Left renal cortex interstitium (tissue), 4 donors: Measurements from ENCODE around the gene AFAP1. TPM values are rescaled to one million over a fixed set of nuclear protein-coding genes. Genes with fewer than 3 reads are reported as not detected.

Experiments
- DNase-seq, 4 donors: peaks; one replicate each; pipeline ENCODE4 v3.0.0-alpha.2; 2013; ENCODE audit warnings: low read depth in 4 of 4, low spot score in 2 of 4, missing footprints in 1 of 4
- polyA plus RNA-seq, 4 donors: library from polyadenylated mRNA; unstranded; fragments of 120-200 nt; gene quantifications; one replicate each; pipeline ENCODE4 v1.2.1, GENCODE V29; 2013; ENCODE audit not compliant: insufficient read length in 4 of 4

Gene AFAP1
- polyA plus RNA-seq, 4 donors, result 19.5 to 26.5 (median 24.7) TPM

DNA sequence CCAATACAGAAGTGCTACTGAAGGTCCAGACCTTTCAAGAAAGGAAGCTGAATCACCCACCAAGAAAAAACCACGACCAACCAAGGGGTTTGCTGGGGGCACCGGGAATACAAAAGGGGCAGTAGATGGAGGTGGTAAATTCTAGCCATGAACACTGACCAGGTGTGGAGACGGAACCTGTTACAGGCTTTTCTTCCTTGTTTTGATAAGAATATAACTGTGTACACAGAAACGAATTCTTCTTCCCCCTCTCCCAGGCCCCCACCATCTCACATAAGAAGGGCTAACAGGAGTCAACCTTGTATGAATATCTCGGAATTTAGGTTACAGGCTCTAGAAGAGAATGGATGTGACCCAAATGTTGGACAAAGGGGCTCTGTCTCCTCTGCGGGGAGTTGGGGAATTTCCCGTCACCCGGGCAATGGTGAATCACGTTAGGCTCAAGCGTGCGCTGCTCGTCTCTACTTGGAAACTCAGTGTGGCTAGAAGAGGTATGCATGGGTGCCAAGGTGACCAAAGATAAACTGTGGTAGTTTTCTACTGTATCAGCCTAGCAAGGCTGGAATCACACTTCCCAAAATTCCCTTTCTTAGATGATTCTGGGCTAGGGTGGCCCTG lies 87.0 kb downstream of the AFAP1 start:
- no peak for DNase-seq

DNA sequence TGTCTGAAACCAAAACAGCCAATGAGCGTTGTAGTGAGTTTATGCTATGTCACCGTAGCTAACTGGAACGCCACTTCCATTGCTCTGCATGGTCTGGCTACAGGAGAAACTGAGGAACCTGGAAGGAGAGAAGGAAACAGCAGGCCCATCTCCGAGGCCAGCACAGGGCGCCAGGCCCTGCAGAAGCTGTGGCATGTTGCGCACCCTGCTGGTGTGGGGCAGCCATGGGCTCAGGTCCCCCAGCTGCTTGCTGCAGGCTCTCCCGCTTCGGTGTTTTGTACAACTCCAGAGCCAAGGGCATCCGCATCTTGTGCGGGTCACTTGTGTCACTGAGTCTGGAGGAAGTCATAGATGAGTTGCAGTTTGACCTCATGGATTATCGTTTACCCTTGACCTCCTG lies 89.2 kb downstream of the AFAP1 start:
- no peak for DNase-seq

DNA sequence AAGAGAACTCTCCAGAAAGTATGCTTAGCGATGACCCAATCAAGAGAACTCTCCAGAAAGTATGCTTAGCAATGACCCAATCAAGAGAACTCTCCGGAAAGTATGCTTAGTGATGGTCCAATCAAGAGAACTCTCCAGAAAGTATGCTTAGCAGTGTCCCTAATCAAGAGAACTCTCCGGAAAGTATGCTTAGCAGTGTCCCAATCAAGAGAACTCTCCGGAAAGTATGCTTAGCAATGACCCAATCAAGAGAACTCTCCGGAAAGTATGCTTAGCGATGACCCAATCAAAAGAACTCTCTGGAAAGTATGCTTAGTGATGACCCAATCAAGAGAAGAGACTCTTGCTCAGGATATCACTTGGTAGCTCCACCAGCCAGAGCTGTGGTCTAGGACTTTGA lies 92.5 kb downstream of the AFAP1 start:
- DNase-seq, result no peak

DNA sequence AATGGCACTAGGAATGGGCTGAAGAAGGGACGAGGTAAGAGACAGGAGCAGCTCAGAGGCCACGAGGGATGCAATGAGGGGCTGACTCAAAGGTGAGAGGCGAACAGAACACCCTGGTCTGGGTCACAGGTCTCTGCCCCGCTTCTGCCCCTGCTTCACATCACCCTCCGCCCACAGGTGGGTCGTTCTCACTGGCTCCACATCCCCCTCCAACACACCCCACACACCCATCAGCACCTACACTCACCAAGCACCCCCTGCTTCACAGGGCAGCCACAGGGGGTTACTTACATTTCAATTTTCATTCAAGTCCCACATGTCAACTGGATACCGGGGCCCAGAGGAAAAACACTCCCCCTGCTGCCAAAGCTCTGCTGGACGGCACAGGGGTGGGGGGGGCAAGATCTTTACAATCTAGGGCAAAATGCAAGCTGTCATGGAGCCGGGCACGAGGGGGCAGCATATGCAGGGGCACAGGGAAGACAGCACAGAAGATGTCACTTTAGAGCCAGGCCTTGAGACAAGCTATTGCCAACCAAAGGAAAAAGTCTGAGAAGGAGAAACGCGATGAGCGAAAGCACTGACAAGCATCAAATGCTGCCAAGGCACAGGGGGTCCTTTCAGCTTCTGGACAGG lies 94.0 kb downstream of the AFAP1 start:
- no peak for DNase-seq

DNA sequence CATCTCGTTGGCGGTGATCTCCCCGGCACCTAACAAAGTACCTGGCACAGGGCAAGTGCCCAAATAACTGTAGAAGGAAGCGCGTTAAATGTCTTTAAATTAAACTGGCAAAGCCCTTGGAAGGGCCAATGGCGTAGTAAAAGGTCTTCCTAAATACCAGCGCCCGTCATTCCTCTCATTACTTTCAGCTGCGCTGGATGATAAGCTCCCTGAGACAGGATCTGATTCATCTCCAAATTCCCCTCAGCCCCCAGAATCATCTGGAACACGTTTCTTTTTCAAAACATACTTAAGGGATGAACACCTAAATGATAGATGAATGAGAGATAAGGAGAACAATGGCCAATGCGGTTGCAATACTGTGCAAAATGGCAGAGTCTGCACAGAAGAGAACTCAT lies 95.1 kb downstream of the AFAP1 start:
- DNase-seq, result no peak

DNA sequence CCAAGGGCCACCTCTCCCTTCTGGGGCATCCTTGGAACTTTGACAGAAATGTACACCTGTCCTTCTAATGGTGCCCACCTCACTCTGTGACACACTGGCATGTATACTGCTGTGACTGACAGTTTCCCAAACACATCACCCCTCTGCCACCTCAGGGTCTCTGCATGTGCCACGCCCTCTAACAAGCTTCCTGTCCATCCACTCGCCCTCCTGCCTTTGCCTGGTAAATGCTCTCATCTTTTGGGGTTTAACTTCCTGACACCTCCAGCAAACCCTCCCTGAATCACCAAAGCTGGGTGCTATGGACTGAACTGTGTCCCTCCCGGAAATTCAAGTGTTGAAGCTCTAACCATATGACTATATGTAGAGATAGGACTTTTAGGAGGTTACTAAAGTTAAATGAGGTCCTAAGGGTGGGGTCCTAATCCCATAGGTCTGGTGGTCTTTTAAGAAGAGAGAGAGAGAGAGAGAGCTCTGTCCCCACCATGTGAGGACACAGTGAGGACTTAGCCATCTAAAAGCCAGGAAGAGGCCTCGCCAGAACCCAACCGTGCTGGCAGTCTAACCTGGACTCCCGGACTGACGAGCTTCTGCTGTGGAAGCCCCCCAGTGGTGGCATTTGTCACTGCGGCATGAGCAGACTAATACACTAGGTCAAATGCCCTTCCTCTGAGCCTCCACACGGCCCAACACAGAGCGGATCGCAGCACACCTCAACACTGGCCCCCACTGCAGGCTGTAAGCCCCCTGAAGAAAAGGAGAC lies 95.6 kb downstream of the AFAP1 start:
- DNase-seq, result no peak

DNA sequence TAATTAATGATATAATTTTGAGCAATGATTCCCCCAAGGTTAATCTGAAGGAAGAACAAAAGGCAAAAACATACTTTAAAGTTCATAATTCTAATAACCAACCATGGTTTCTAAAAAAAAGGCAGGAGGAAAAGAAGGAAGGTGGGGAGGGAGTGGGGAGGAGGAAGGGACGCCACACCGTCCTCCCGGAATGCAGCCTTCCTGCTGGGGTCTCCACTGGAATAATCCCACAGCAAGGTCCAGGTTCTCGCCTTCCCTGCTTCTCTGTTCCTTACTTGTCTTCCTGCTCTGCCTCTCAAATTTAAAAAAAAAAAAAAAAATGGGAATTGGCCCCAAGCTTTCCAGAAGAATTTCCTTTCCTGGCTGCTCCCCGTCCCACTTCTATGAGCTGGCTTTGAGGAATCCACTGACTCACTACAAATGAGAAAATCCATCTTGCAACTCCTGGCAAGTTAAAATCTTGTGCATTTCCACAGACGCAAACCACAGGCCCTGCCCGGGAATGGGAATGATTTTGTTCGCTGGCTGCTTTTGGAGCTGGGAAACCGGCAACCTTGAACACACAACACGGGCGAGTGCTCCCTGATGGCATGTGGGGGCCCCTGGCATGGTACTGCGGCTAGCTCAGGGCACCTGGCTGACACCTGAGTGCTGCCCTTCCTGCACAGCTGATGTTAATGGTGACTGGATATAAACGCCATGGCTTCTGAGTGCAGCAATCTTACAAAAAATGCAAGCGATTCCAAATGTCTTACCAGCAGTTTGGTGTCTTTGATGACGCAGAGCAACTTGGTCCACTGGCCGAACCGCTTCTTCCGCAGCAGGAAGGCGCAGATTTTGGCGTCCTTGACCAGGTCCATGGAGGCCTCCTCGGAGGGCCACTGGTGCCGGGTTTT lies 97.0 kb downstream of the AFAP1 start:
- DNase-seq, result no peak

DNA sequence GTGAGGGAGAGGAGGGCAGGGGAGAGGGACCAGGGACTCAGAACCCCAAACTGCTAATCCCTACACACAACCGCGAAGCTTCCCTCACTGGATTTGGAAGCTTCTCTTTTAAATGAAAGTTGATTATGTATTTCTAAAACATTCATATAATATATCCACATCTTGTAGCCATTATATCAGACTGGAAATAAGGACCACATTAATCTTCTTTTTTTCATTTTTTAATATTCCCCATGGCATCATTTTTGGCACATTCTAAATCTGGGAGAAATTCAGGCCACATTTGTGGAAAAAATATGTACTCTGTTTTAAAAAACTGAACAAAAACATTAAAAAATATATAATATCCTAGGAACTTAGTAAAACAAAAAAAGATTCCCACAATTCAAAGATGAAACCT lies 97.8 kb downstream of the AFAP1 start:
- DNase-seq, result no peak

DNA sequence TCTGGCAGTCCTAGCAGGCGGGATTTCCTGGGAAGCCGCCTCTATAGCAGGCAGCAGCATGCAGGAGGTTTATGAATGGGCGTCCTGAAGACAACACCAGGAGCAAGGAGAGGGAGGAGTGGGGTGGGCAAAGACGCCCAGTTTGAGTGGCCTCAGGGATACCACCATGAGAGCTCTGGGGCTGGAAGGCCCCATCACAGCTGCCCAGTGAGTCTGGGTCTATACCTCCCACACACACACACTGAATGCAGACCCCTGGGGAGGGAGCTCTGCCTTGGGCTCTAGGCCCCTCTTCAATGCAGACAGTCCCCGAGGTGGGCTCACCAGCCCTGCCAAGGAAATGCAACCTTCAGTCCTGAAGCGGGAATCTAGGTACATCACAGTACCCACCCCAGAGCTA lies 98.6 kb downstream of the AFAP1 start:
- DNase-seq, result no peak

DNA sequence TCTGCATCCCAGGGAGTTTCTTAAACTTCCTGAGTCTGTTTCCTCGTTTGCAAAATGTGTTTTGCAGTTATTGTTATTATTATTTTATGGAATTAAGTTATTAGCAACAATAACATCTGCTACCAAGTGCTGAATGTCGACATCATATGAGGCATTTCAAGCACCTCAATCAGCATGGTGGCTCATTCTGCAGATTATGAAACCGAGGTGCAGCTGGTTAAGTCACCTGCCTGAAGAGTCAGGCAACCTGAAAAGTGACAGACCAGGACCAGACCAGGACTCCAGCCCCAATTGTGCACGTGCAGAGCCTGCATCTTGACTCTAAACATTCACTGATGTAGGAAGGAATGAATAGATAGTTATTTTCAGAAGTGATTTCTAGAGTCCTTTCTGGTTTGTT lies 99.8 kb downstream of the AFAP1 start:
- no peak for DNase-seq

DNA sequence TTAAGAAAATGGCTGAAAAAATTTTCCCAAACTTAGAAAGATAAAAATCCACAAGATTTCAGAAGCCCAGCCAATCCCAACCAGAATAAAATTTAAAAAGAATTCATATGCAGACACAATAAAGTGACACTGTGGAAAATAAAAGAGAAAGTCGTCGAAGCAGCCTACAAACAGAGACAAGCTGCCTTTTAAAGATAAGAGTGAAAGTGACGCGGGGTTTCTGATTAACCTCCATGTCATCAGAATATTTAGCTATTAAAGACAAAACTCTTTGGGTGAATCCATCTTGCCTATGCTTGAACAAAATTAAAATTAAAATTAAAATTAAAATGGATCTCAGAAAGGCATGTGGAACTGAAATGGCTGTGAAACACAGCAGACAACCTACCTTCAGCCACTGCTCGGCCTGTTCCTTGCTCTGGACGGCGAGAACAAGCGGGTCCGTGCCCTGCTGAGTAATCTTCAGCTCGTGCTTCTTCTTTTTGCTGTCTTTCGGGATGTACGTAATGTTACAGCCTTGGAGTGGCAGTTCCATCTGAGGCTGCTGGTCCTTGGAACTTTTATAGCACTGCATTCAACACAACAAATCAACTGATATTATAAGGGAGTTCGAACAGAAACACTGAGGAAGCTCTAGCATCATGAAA lies 101.4 kb downstream of the AFAP1 start:
- no peak for DNase-seq

DNA sequence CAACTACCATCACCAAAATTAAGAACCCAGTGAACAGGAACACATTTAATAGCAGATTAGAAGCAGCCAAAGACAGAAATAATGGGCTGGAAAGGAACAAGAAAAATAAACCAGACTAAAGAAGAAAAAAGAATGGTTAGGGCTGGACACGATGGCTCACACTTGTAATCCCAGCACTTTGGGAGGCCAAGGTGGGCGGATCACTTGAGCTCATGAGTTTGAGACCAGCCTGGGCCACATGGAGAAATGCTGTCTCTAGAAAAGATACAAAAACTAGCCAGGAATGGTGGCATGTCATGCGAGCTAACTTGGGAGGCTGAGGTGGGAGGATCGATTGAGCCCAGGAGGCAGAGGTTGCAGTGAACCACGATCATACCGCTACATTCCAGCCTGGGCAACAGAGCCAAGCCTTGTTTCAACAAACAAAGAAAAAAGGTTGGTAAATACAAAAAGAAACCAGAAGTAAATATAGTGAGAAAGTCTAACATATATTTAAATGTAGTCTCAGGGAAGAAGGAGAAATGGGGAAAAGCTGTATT lies 102.0 kb downstream of the AFAP1 start:
- DNase-seq, result no peak

DNA sequence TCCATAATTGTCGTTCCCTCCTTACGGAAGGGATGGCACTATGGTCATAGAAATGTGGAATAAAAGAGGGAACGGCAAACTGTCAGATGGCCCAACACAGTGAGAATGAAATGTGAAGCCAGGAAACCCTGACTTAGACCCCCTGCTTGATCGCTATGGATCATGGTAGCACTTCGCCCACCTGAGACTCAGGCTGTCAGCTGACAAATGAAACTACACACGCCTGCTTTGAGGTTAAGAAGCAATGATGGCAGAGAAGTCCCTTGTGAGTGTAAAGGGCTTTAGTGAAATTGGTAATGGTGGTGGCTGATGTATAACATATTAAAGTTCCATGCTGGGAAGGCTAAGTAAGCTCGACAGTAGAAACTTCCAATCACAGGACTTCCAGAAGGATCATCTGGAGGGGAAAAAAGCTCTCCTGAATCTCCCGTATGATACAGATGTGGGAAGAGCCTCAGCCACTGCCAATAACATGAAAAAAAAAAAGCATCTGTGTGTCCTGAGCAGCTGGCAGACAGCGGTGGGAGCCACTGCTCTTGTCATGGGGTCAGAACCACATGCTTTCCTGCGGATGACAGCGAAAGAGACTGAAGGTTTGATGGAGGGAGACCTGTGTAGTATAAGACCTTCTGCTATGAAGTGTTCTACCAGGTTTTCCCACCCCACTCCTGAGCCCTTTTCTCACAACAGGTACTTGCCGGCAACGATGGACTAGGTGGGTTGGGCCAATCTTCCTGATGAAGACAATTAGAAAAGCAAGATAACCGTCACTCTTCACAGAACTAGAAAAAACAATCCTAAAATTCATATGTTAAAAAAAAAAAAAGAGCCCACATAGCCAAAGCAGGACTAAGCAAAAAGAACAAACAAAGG lies 107.6 kb downstream of the AFAP1 start:
- DNase-seq, result no peak

DNA sequence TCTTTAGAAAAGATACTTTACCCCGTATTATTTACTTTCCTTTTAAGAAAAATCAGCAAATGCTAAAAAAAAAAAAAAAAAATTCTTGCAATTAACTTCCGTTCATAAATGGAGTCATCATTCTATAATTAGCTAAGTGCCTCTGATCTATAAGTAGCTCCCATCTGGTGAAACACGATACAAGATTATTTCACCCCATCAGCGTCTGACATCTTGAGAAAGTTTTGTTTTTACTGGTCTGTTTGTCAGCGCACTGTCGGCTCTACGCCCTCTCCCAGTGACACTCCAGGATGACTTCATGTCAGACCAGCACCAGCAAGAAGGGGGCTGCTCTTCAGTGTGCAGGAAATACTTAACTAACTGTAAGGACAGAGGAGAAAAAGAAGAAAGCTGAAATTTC lies 108.3 kb downstream of the AFAP1 start:
- no peak for DNase-seq

DNA sequence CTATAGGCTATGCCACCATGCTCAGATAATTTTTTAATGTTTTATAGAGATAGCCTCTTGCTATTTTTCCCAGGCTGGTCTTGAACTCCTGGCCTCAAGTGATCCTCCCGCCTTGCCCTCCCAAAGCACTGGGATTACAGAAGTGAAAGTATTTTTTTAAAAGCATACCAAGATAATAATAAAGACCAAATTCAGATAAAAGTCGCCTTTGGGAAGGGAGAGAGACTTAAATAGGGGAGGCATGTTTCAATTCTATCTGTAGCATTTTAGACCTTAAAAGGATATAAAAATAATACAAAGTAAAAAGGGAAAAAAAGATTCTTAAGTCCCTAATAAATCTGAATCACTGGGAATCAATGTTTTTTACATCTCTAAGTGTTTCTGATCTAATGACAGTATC lies 108.9 kb downstream of the AFAP1 start:
- no peak for DNase-seq

DNA sequence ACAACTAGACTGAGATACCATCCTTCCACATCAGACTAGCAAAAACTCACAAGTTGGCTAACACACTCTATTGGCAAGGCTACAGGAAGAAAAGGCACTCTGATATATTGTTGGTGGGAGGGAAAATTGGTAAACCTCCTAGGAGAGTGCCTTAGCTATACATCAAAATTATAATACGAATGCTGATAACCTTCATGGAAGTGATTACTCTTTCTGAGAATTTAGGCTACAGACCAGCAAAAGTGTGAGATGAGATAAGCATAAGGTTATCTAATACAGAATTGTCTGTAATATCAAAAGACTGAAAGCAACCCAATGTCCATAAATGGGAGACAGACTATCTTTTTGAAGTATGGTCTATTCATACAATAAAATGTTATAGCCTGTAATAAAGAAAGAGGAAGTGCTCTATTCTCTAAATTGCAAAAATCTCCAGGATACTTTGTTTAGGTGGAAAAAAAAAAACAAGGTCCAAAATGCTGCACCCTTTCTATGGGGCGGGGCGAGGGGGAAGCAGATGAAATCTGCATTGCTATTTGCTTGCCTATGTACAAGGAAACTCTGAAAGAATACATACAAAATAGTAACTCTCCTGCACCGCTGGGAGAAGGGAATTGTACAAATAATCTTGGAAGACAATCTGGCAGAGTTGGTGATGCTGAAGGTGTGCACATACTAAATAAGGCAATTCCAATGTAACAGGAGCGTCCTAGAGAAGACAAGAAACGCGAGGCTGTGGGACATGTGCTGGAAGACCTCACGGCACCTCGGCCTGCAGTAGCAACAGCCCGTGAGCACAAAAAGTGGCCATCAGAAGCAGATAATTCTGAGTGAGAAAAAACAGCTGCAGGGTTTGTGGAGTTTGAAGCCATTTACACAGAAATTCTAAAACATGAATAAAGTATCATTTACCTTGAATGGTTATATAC lies 109.7 kb downstream of the AFAP1 start:
- DNase-seq, result no peak

DNA sequence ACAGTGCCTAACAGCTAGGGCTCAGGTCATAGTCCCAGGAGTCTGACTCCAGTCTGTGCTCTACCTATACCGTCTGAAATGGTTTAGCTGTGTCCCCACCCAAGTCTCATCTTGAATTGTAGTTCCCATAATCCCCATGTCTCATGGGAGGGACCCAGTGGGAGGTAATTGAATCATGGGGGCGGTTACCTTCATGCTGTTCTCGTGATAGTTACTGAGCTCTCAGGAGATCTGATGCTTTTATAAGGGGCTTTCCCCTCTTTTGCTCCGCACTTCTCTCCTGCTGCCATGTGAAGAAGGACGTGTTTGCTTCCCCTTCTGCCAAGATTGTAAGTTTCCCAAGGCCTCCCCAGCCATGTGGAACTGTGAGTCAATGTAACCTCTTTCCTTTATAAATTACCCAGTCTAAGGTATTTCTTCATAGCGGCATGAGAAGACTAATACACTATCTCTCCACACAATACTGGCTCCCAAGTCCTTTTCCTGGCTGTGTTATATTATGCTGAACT lies 110.8 kb downstream of the AFAP1 start:
- DNase-seq, result no peak
